Activated naive CD8-positive, alpha-beta T cell treated with anti-CD3 and anti-CD28 coated beads, Interleukin-2, amount 50 U/mL, for 24 hours (primary cell): ENCODE measurements around the gene STIM1.
"Not testable (repeated sequence)": the region's sequence is repeated elsewhere in the genome, so short reads cannot be mapped to it uniquely, and the experiment has no call there.

Experiments
- ATAC-seq: fragments of 150-1000 bp; cut with Tn5 transposase; one replicate; pipeline ENCODE4 v1.10.0; 2021
- DNase-seq: peaks from one replicate; pipeline ENCODE4 v3.0.0; 2021
- H3K27ac Mint-ChIP-seq: one replicate; pipeline ENCODE4 v1.8.0; 2021; ENCODE audit warnings: mild to moderate bottlenecking, mixed read lengths
- H3K27me3 Mint-ChIP-seq: one replicate; pipeline ENCODE4 v1.8.0; 2021; ENCODE audit warnings: mixed read lengths
- H3K36me3 Mint-ChIP-seq: one replicate; pipeline ENCODE4 v1.8.0; 2021; ENCODE audit warnings: low read depth, mixed read lengths
- H3K4me1 Mint-ChIP-seq: one replicate; pipeline ENCODE4 v1.8.0; 2021; ENCODE audit warnings: mixed read lengths
- H3K4me3 Mint-ChIP-seq: one replicate; pipeline ENCODE4 v1.8.0; 2021; ENCODE audit warnings: mild to moderate bottlenecking, moderate library complexity, mixed read lengths
- H3K9me3 Mint-ChIP-seq: one replicate; pipeline ENCODE4 v1.8.0; 2021; ENCODE audit warnings: mixed read lengths

Gene STIM1

DNA sequence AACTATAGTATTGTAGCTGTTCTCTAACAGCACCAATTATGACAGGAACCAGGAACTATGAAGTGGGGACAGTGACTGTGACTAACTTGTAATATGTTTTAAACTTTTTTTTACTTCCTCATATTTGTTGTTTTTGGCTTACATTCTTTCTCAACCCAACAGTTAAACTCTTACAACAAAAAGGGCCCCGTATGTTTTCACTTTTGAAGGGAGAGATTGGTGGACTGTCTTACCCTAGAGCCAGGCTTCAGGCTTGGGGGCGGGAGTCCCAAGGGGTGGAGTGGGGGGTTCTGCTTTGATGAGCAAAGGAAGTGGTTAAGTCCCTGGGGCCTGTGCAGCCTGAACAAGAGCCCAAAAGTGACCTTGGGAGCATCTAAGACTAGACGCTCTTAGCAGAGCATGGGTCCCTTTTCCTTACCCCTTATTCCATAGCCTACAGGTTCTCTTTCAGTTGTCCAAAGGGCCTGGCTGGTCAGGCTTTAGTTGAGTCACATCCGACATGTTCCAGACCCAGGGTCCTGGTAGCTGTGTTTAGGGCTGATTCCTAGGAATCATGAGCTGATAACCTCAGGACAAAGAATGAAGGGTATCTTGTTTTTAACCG, 38.8 kb downstream of the STIM1 start:
- DNase-seq (peak; percentile 51), ATAC-seq (peak; percentile 78)
- no peak overlapping the region for H3K4me3 Mint-ChIP-seq
- H3K27me3 Mint-ChIP-seq, result no peaks in the 10 kb centered on the region
- H3K4me1 Mint-ChIP-seq, result peaks cover 53% of the 10 kb centered on the region
- H3K27ac Mint-ChIP-seq, result peak overlapping the region; percentile 54
- H3K9me3 Mint-ChIP-seq, result no peaks in the 10 kb centered on the region
- H3K36me3 Mint-ChIP-seq, result peaks cover 12% of the 10 kb centered on the region

DNA sequence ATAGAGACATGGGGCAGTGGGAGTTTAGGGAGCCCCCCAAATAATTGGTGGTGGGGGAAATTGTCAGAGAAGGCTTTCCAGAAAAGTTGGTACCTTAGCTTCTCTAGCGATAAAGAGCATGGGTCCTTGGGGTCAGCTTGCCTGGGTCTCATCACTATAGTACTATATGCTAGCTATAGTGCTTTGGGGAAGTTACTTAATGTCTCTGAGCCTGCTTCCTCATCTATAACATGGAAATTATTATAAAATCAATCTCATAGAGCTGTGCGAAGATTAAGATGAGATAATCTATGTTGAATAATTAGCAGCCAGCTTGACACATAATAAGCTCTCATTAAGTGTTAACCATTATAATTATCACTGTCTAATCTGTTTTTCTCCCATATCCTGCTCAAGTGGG, 41.2 kb downstream of the STIM1 start:
- DNase-seq (no peak), ATAC-seq (no peak)
- Mint-ChIP-seq H3K9me3 (no peaks in the 10 kb centered on the region), H3K4me1 (peaks cover 50% of the 10 kb centered on the region), H3K4me3 (no peak overlapping the region), H3K36me3 (peaks cover 9% of the 10 kb centered on the region), H3K27ac (no peak overlapping the region), H3K27me3 (no peaks in the 10 kb centered on the region)

DNA sequence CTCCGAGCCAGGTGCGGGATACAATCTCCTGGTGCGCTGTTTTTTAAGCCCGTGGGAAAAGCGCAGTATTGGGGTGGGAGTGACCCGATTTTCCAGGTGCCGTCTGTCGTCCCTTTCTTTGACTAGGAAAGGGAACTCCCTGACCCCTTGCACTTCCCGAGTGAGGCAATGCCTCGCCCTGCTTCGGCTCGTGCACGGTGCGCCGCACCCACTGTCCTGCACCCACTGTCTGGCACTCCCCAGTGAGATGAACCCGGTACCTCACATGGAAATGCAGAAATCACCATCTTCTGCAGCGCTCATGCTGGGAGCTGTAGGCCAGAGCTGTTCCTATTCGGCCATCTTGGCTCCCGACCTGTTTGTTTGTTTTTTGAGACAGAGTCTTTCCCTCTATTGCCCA, 44.8 kb downstream of the STIM1 start:
- H3K4me1 Mint-ChIP-seq, result peaks cover 54% of the 10 kb centered on the region
- H3K4me3 Mint-ChIP-seq, H3K27ac Mint-ChIP-seq, ATAC-seq, H3K27me3 Mint-ChIP-seq, H3K9me3 Mint-ChIP-seq, H3K36me3 Mint-ChIP-seq, DNase-seq: not testable (repeated sequence)

DNA sequence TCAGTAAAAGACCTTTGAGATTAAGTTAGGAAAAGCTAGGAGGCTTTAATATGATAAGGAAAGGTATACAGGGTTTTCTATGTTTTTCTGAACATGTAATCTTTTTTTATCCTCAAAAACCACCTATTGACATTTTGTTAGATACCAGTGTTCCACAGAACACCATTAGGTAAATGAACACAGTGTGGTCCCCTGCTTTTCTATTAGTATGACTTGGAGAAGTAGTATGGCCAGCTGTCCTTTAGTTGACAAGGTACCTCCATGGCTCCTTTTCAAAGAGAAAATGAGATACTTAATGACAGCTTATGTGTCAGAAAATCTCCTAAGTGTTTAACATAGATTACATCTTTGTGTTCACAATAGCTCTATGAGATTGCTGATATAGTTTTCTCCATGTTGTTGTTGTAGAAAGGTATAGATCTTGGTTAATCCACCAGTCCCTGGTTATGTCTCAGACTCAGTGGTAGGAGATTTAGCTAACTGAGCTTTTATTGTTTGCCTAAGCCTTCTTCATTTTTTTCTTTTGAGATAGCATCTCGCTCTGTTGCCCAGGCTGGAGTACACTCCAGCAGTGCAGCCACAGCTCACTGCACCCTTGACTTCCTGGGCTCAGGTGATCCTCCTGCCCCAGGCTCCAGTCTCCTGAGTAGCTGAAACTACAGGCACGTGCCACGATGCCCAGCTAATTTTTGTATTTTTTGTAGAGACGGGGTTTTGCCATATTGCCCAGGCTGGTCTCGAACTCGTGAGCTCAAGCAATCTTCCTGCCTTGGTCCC, 46.0 kb downstream of the STIM1 start:
- Mint-ChIP-seq H3K9me3 (no peaks in the 10 kb centered on the region), H3K27me3 (no peaks in the 10 kb centered on the region), H3K36me3 (peaks cover under 1% of the 10 kb centered on the region), H3K4me1 (peaks cover 59% of the 10 kb centered on the region), H3K4me3 (no peak overlapping the region), H3K27ac (no peak overlapping the region)
- ATAC-seq (no peak), DNase-seq (no peak)

DNA sequence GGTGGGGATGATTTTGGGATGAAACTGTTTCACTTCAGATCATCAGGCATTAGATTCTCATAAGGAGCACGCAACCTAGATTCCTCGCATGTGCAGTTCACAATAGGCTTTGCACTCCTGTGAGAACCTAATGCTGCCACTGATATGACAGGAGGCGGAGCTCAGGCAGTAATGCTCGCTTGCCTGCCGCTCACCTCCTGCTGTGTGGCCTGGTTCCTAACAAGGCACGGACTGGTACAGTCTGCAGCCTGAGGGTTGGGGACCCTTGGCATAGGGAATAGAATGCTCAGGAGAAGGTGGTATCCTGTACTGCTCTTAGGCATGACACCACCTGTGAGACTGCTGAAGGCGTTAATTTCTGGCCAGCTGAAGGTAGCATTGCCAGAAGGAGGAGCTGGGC, 47.0 kb downstream of the STIM1 start:
- Mint-ChIP-seq H3K9me3 (no peaks in the 10 kb centered on the region), H3K4me3 (no peak overlapping the region), H3K27ac (peak overlapping the region; percentile 26)

DNA sequence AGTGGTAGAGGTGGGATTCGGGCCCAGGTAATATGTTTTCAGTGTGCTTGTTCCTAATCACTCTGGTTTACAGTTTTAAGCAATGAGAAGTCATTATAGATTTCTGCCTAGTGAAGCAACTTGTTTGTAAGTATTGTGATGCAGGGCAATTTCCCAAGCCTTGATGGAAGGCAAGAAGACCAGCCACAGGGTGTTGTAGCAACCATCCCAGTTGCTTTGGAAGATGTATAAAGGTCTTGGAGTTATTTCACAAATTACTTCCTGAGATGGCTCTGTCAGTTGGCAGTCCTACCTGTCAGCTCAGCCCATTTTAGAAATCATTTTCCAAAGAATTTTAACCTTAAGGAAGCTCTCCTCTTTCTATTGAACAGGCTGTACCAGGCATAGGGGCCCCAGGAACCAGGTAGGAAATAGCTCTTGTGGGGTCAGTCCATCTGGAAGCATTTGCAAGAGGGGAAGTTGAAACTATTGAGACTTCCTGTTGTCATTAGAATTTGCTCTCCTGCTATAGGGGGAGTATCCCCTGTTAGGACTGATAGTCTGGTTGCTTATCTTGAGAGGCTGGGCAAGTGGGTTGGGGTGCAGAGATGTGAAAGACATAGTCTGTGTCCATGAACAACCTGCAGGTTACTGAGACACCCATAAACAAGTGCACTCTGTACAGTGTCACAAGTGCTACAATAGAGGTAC, 47.9 kb downstream of the STIM1 start:
- no peaks in the 10 kb centered on the region for H3K9me3 Mint-ChIP-seq
- no peak overlapping the region for H3K27ac Mint-ChIP-seq
- no peaks in the 10 kb centered on the region for H3K27me3 Mint-ChIP-seq
- DNase-seq (no peak), ATAC-seq (no peak)
- H3K36me3 Mint-ChIP-seq, result no peaks in the 10 kb centered on the region
- peaks cover 73% of the 10 kb centered on the region for H3K4me1 Mint-ChIP-seq
- H3K4me3 Mint-ChIP-seq, result no peak overlapping the region

More for the DNA sequence above, 47.0 kb downstream of the STIM1 start:
- no peak for ATAC-seq
- no peaks in the 10 kb centered on the region for H3K36me3 Mint-ChIP-seq
- H3K27me3 Mint-ChIP-seq, result no peaks in the 10 kb centered on the region
- DNase-seq, result no peak
- H3K4me1 Mint-ChIP-seq, result peaks cover 68% of the 10 kb centered on the region

DNA sequence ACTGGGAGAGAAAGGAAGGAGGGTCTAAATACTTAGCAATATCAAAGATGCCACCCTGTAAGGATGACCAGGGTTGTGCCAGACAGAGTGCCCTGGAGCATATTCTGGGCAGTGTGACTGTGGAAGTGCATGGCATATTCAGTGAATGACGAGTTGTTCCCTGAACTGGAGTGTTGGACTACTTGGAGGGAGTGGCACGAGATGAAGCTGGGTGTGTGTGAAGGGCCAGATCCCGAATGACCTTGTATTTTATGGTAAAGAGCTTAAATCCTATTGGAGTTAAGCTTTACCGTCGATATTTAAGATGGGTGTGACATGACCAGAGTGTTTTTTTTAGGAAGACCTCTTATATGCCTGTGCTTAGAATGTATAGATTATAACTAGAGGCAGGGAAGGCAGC, 48.8 kb downstream of the STIM1 start:
- no peak overlapping the region for H3K4me3 Mint-ChIP-seq
- no peaks in the 10 kb centered on the region for H3K36me3 Mint-ChIP-seq
- ATAC-seq, result no peak
- H3K9me3 Mint-ChIP-seq, result no peaks in the 10 kb centered on the region
- H3K27me3 Mint-ChIP-seq, result no peaks in the 10 kb centered on the region
- H3K27ac Mint-ChIP-seq, result peak overlapping the region; percentile 61
- H3K4me1 Mint-ChIP-seq, result peaks cover 75% of the 10 kb centered on the region
- no peak for DNase-seq

DNA sequence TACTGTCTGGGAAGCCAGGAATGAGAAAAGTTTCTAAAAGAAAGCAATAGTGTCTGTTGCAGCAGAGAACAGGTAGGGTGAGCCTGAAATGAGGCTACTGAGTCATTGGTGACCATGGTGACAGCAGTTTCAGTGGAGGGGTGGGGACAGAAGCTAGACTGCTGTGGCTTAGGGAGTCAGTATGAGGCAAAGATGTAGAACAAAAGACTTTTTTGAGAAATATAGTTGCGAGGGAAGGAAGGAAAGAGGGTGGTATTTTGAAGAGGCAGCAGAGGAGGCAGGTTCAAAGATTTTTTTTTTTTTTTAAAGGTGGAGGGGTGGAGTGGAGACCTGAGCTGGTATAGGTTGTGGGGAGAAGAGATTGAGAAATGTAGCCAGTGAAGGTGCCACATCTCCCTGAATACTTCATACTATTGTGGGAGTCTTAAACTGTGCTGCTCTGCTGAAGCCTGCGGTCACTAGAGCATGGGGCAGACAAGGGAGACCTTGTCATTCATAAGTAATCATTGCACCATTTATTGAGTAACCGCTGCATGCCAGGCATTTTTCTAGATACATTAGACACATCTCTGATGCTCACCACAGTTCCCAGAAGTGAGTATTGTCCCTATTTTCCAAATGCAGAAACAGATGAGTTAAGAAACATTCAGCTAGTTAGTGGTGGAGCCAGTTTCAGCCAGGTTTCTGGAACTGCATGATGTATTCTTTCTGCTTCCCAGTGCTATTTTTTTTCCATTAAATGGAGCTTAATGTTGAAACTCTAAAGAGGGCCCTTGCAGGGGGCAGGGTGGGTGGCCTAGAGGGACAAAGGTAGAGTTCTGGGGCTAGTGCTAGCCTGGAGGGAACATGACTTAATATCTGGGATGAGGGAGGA, 49.9 kb downstream of the STIM1 start:
- no peaks in the 10 kb centered on the region for H3K9me3 Mint-ChIP-seq

DNA sequence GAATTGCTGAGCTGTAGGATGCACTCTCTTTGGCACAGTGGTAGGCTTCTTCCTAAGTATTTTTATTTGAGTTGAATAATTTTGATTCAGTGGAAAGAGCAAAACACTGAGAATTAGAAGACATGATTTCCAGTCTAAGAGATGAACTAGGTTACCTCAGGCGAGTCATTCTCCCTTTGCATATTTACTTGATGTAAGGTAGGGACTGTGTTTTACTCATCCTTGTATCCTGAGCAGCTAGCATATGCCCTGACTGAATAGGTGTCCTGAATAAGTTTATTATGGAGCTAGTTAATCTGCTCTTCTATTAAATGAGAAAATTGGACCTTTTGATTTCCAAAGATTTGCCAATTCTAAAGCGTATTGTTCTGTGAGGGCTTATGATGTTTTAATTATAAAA, 50.7 kb downstream of the STIM1 start:
- no peaks in the 10 kb centered on the region for H3K36me3 Mint-ChIP-seq
- no peak for DNase-seq
- H3K27me3 Mint-ChIP-seq, result no peaks in the 10 kb centered on the region
- H3K9me3 Mint-ChIP-seq, result no peaks in the 10 kb centered on the region
- ATAC-seq, result peak; percentile 53
- H3K4me3 Mint-ChIP-seq, result no peak overlapping the region
- peak overlapping the region; percentile 61 for H3K27ac Mint-ChIP-seq
- peaks cover 71% of the 10 kb centered on the region for H3K4me1 Mint-ChIP-seq

More for the DNA sequence above, 49.9 kb downstream of the STIM1 start:
- Mint-ChIP-seq H3K27ac (peak overlapping the region; percentile 61), H3K27me3 (no peaks in the 10 kb centered on the region), H3K36me3 (no peaks in the 10 kb centered on the region), H3K4me1 (peaks cover 72% of the 10 kb centered on the region), H3K4me3 (peak overlapping the region; percentile 43)
- DNase-seq (peak; percentile 57), ATAC-seq (peak; percentile 97)

DNA sequence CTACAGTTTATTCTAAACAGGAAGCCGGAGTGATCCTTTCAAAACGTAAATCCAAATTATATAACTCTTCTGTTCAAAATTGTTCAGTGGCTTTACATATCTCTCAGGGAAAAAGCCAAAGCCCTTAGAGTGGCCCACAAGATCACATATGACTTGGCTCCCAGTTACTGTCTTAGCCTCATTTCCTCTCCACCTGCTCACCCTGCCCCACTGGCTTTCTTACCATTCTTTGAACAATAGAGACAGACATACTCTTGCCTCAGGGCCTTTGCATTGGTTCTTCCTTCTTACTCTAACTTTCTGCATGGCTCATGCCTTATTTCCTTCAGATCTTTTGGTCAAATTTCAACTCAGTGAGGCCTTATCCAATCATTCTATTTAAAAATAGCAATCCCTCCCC, 52.1 kb downstream of the STIM1 start:
- Mint-ChIP-seq H3K36me3 (no peaks in the 10 kb centered on the region), H3K9me3 (no peaks in the 10 kb centered on the region), H3K27me3 (no peaks in the 10 kb centered on the region), H3K27ac (no peak overlapping the region), H3K4me1 (peaks cover 67% of the 10 kb centered on the region), H3K4me3 (no peak overlapping the region)
- no peak for DNase-seq
- no peak for ATAC-seq

DNA sequence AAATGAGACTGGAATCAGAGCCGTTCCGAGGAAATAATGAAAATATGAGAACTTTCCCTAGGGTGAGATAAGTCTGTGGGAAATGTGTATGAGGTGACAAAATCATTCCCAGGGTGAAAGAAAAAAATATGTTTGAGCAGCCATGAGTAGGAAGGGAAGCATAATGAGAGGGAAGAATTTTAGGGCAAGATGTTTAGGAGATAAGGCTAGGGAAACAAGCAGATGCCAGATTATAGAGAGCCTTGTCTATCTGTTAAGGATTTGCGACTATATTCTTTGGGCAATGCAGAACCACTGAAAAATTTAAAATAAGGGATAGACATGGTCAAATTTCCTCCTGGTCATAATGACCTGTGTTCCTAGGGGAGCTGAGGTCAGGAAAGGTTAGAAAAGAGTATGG, 54.4 kb downstream of the STIM1 start:
- DNase-seq (no peak), ATAC-seq (no peak)
- Mint-ChIP-seq H3K36me3 (no peaks in the 10 kb centered on the region), H3K27me3 (no peaks in the 10 kb centered on the region), H3K4me3 (no peak overlapping the region), H3K27ac (no peak overlapping the region), H3K9me3 (no peaks in the 10 kb centered on the region), H3K4me1 (peaks cover 59% of the 10 kb centered on the region)

DNA sequence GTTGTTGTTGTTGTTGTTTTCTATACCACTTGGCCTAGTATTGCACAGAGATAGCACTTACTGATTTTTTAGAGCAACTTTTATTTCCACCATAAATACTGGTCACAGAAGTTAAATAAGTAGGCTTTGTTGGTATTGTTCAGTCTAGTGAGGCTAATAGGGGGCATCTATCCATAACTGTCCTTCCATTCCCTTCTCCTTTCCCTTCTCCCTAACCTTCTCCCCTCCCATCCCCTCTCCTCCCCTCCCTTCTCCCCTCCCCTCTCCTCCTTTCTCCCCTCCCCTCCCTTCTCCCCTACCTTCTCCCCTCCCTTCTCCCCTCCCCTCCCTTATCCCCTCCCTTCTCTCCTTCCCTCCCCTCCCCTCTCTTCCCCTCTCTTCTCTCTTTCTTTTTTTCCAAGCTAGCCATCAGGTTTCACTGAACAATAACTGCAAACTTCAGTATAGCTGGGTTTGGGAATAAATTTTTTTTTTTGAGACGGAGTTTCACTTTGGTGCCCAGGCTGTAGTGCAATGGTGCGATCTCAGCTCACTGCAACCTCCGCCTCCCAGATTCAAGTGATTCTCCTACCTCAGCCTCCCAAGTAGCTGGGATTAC, 56.5 kb downstream of the STIM1 start:
- H3K27me3 Mint-ChIP-seq, result no peaks in the 10 kb centered on the region
- no peaks in the 10 kb centered on the region for H3K9me3 Mint-ChIP-seq
- H3K4me1 Mint-ChIP-seq, result peaks cover 58% of the 10 kb centered on the region
- no peak for ATAC-seq
- H3K36me3 Mint-ChIP-seq, result no peaks in the 10 kb centered on the region
- H3K4me3 Mint-ChIP-seq, result no peak overlapping the region
- no peak for DNase-seq
- peak overlapping the region; percentile 0 for H3K27ac Mint-ChIP-seq

DNA sequence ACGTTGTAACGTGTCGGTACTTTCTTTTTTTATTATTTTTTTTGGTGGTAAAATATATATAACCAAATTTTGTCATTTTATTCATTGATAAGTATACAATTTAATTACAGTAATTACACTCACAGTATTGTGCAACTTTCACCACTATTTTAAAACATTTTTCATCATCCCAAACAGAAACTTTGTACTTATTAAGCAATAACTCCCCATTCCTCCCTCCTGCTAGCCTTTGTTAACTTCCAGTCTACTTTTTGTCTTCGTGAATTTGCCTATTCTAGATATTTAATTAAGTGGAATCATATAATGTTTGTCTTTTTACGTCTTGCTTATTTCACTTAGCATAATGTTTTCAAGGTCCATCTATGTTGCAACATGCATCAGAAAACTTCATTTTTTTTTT, 58.5 kb downstream of the STIM1 start:
- ATAC-seq (no peak), DNase-seq (no peak)
- H3K27ac Mint-ChIP-seq, result no peak overlapping the region
- peaks cover 3% of the 10 kb centered on the region for H3K36me3 Mint-ChIP-seq
- no peaks in the 10 kb centered on the region for H3K27me3 Mint-ChIP-seq
- no peaks in the 10 kb centered on the region for H3K9me3 Mint-ChIP-seq
- peaks cover 66% of the 10 kb centered on the region for H3K4me1 Mint-ChIP-seq
- H3K4me3 Mint-ChIP-seq, result no peak overlapping the region

DNA sequence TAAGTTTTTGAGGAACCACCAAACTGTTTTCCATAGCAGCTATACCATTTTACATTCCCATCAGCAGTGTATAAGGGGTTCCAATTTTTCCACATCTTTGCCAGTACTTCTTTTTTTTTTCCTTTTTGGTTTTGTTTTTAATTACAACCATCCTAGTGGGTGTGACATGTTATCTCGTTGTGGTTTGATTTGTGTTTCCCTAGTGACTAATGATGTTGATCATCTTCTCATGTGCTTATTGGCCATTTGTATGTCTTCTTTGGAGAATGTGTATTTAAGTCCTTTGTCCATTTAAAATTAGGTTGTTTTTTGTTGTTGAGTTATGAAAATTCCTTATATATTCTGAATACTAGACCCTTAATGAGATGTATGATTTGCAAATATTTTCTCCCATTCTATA, 59.3 kb downstream of the STIM1 start:
- no peak for DNase-seq
- peak overlapping the region; percentile 55 for H3K27ac Mint-ChIP-seq
- ATAC-seq, result no peak
- H3K4me1 Mint-ChIP-seq, result peaks cover 74% of the 10 kb centered on the region
- H3K9me3 Mint-ChIP-seq, result no peaks in the 10 kb centered on the region
- H3K27me3 Mint-ChIP-seq, result no peaks in the 10 kb centered on the region
- peaks cover 8% of the 10 kb centered on the region for H3K36me3 Mint-ChIP-seq
- no peak overlapping the region for H3K4me3 Mint-ChIP-seq
